ENCODE data around the gene TBC1D22B. TPM values are rescaled to one million over a fixed set of nuclear protein-coding genes. Genes with fewer than 3 reads are reported as not detected.

The TBC1D22B gene
- total RNA-seq, 1 experiment from 2014 or later: 12.9 TPM

DNA sequence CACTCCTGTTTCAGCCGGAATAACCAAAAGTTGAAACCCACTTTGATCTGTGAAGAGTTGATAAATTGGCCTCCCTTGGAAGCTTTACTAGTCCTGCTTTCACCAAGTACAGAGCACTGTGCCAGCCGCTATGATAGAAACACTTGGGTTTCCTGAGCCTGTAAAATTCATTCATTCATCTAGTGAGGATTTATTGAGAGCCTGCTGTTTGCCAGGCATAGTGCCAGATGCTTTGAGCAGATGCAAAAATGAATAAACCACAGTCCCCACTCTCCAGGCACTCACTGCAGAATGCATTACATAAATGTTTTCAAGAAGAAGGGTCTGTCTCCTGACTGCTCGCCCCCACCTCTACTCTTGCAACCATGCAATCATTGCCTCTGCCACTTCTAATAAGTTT lies 25.7 kb downstream of the TBC1D22B start:
- H3K4ac ChIP-seq (ENCODE audit: low read depth, low read length): no peak overlapping the region
- H4K8ac ChIP-seq (replicated peaks; ENCODE audit: insufficient read length, low read depth, low read length): no peak overlapping the region
- H3K79me2 ChIP-seq (ENCODE audit: insufficient read depth, low read length): no peaks in the 10 kb centered on the region
- H3K4me1 Mint-ChIP-seq: no peaks in the 10 kb centered on the region
- no peaks in the 10 kb centered on the region for H3K27me3 ChIP-seq (ENCODE audit: insufficient read depth, low read length)
- H3K18ac ChIP-seq (ENCODE audit: insufficient read length, low read depth, low read length): no peak overlapping the region
- H3K4me2 ChIP-seq (ENCODE audit: insufficient read depth, insufficient read length, low read length): no peak overlapping the region
- H2BK5ac ChIP-seq (ENCODE audit: insufficient read length, low read length): no peak overlapping the region
- H2AK5ac ChIP-seq (ENCODE audit: insufficient read length, low read length): no peak overlapping the region
- no peaks in the 10 kb centered on the region for H3K9me3 Mint-ChIP-seq
- H3K4me1 ChIP-seq (ENCODE audit: insufficient read depth, low read length): no peaks in the 10 kb centered on the region
- no peaks in the 10 kb centered on the region for H3K23me2 ChIP-seq (ENCODE audit: insufficient read length, low read depth, low read length, poor library complexity, severe bottlenecking)
- H4K5ac ChIP-seq (ENCODE audit: insufficient read length, low read depth, low read length): no peak overlapping the region
- H3K27ac ChIP-seq (ENCODE audit: insufficient read length, low read depth, low read length): no peak overlapping the region
- H3K9ac ChIP-seq (ENCODE audit: extremely low read depth, insufficient read length, low read length): no peak overlapping the region
- H3K4me3 Mint-ChIP-seq: no peak overlapping the region
- no peaks in the 10 kb centered on the region for H3K9me3 ChIP-seq (ENCODE audit: control insufficient read depth, low read depth, low read length)
- no peaks in the 10 kb centered on the region for H3K79me1 ChIP-seq (ENCODE audit: insufficient read depth, low read depth, low read length, poor library complexity, severe bottlenecking)
- no peak overlapping the region for H2AFZ ChIP-seq (ENCODE audit: low read length)
- H3K27me3 Mint-ChIP-seq (ENCODE audit: low read depth): no peaks in the 10 kb centered on the region
- H2BK20ac ChIP-seq (ENCODE audit: low read depth, low read length, poor library complexity, severe bottlenecking): no peak overlapping the region
- H3K14ac ChIP-seq (ENCODE audit: insufficient read depth, low read length): no peak overlapping the region
- H2BK15ac ChIP-seq (ENCODE audit: low read depth, low read length): no peak overlapping the region
- H2BK120ac ChIP-seq (ENCODE audit: low read depth, low read length, poor library complexity, severe bottlenecking): no peak overlapping the region
- peaks cover 2% of the 10 kb centered on the region for H4K20me1 ChIP-seq (ENCODE audit: control insufficient read depth, insufficient read depth, insufficient read length)
- H3K36me3 Mint-ChIP-seq (ENCODE audit: insufficient read depth in 1 of 3, low read depth in 3 of 3): peaks cover 24 to 66% (median 62%) of the 10 kb centered on the region in 3 experiments; a peak in 6 of 7 replicates
- H3T11ph ChIP-seq (ENCODE audit: low read length): no peak overlapping the region
- H3K56ac ChIP-seq (ENCODE audit: insufficient read length, low read depth, low read length): no peak overlapping the region
- no peak overlapping the region for H3K23ac ChIP-seq (ENCODE audit: insufficient read length, low read depth, low read length)
- TF ChIP-seq, protein P1, sequence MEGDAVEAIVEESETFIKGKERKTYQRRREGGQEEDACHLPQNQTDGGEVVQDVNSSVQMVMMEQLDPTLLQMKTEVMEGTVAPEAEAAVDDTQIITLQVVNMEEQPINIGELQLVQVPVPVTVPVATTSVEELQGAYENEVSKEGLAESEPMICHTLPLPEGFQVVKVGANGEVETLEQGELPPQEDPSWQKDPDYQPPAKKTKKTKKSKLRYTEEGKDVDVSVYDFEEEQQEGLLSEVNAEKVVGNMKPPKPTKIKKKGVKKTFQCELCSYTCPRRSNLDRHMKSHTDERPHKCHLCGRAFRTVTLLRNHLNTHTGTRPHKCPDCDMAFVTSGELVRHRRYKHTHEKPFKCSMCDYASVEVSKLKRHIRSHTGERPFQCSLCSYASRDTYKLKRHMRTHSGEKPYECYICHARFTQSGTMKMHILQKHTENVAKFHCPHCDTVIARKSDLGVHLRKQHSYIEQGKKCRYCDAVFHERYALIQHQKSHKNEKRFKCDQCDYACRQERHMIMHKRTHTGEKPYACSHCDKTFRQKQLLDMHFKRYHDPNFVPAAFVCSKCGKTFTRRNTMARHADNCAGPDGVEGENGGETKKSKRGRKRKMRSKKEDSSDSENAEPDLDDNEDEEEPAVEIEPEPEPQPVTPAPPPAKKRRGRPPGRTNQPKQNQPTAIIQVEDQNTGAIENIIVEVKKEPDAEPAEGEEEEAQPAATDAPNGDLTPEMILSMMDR (conservative IDR thresholded peaks at IDR 0.05): no peak
- WGBS (ENCODE audit: extremely low coverage, insufficient read length, low lambda C conversion rate): no CpG with 5 or more reads among the region's 3 CpGs
- no peak overlapping the region for H3K27ac Mint-ChIP-seq
- H2BK12ac ChIP-seq (ENCODE audit: insufficient read length, low read depth, low read length): no peak overlapping the region
- no peak for DNase-seq
- no peak overlapping the region for H4K91ac ChIP-seq (ENCODE audit: insufficient read length, low read depth, low read length)
